HG03060 (cell line): ENCODE data around the gene FSIP2.

Experiments used
- ATAC-seq: cut with Tn5 transposase; IDR thresholded peaks from one replicate; pipeline ENCODE4 v1.9.1; 2021; ENCODE audit warnings: low read depth, moderate number of reproducible peaks; ENCODE audit not compliant: unreplicated experiment

The FSIP2 gene, protein sequence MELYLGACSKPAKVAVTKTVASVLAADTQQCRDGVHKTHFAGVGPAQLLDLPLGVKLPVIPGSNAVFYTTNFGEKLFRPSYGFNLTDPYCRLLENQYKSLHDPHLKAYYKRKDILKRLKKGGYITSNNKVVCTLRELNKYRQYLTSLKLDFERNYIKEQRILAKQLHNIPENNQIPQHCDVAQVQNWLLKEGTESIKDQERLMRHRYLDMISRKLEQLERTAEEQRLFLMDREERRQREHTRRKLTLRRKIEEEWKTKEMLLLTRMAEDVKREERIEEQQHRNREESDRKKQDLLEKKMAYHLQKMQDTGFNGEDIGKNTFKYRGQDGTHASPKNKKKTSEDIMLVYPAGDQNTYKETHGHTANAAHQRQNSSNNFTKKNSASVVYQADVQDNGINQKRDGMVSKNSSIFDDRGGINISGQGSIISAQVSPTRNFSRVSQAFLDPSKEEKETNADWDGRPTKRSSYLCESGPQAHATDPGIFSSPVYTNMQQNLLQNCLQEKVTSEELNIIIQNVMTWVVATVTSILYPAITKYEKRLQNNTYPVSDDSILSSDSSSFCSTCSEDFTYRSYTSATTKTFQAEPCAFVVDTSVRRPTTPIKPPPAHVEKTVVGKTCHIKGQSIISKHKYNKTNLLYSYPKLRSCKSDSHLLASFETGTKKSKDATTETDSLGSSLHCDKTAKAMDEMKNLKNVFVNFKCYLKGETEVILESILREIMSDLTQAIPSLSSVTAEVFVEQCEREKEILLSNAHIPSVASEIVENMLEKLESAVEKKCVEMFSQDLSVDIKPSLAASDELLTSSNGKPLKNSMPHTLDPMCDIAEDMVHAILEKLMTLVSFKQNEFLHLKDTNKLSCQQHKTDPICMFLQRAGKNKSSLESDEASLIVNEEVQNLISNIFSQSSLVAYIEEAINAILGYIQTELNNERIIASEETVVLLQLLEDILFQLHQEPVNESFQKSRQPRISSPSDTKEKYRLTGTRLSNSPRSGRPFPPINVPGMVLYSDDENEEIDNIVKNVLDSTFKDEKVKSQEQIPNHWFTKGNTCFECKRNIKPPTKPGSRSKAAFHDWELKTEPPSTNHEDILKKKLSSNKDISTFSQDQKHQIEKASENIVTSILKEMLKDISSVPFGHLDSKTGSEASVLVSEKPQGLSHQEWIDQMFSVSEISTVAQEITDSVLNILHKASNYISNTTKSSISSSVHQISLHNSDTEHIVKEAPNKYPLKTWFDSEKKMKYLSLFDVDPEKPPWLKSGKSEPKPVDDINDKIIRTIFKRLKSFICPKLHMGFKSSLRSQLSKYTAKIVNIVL (N-terminal part only)

DNA sequence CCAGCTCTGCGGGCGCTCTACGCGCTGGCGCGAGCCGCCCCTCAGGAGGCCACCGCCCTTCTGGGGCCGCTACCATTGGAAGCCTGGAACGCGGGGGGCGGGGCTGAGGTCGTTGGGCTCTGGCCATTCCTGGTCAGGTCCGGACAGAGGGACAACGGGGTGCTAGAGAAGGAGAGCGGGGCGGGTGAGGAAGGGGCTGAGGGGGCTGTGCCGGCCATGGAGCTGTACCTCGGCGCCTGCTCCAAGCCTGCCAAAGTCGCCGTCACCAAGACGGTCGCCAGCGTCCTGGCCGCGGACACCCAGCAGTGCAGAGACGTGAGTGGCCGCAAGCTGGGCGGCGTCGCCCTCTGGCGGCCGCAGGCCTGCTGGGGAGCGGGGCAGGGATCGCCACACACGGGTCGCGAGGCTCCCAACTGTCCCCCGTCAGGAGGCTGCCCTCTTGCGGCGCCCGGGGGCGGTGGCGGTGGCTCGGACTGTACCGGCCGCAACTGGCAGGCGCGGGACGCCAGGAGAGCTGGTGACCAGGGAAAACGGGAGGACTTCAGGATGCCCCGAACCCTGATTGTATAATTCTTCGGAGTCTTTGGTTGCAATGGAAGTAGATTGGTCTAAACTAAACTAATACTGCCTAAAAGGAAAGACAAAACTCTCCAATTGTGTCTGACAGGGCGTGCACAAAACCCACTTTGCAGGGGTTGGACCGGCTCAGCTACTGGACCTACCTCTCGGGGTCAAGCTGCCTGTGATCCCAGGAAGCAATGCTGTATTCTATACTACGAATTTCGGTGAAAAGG is at the start of gene FSIP2:
FSIP2 (plus strand) TSS at position 126 of the 794 bp plus-strand sequence; CDS start at position 217, 91 bp downstream.
- no peak for ATAC-seq

DNA sequence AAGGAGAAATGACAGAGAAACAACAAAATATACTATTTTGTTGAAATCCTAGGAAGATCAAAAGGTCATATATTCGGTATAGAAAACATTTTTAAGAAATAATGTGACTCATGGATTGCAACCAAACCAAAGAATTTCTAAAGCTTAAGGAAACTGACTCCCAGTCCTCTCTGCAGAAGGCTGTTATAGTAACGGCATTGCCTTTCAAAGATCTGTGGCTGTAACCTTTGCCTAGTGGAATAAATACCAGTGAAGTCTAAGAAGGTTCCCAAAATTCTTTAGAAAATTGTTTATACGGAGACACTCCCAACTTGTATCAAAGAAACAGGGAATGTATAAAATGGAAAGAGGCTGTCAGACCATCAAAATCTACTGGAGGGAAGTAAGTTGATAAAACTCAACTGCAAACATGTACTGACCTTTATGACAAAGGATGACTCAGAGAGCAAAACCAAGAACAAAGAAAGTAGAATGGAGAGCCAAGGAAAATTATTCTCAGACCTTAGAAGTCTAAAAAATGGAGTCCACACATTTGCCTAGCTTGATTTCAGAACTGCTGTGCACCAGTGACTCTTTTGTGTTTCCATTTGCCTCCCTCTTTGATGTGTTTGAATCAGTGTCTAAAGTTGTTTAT is 48.6 kb upstream of the FSIP2 start:
- no peak for ATAC-seq

DNA sequence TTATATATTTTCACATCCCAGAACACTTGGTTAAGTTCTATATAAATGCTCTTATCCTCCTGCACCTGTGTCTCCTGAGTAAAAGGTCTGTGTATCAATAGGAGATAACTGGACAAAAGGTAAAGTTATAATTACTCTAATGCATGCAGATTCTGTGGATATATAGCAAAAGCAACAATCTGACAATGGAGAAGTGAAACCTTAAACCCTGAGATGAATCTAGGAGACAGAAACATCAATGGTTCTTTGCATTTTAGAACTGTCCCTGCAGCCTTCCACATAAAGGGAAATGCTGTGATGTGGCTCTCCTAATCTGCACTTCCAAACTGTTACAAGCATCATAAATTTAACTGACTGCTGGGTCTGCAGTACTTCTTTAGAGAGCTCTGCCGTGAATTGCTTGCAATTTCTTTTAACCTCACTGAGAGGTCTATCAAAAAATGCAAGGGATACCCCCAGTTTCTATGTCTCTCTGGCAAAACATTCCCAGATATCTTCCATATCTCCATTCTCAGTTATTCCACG is 42.8 kb upstream of the FSIP2 start:
- no peak for ATAC-seq

DNA sequence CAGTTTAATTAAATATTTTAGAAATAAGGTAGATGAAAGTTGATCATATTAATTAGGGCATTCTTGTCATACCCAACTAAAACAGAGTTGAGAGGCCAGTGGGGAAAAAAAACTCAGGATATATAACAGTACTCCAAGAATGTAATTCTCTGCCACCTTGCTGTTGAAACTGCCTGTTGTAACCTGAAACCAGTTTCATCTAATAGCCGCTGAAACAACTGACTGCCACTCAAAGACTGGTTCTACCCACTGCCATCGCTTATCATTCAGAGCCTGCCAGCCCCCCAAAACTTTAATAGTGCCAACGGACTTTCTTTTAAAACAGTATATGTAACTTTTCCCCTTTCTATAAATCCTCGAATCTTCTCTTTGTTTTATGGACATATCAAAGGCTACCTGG is 37.7 kb upstream of the FSIP2 start:
- ATAC-seq: no peak

DNA sequence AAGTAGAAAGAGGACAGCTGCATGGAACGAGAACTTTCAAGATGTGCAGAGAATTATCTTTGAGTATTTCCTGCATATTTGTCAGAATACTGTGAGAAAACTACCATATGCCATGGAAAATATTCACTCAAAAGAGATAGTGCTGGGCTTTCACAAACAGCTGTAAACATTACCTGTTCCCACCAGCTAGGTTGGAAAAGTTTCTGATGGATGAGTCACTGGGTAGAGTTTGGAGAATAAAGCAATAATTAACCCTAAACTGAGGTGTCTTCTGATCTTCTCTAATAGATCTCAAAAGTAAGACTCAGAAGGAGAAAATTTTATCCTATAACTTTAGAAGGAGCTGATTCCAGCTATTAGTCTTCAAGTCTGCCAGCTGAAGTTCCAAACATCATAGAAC is 3.9 kb upstream of the FSIP2 start:
- ATAC-seq: no peak

DNA sequence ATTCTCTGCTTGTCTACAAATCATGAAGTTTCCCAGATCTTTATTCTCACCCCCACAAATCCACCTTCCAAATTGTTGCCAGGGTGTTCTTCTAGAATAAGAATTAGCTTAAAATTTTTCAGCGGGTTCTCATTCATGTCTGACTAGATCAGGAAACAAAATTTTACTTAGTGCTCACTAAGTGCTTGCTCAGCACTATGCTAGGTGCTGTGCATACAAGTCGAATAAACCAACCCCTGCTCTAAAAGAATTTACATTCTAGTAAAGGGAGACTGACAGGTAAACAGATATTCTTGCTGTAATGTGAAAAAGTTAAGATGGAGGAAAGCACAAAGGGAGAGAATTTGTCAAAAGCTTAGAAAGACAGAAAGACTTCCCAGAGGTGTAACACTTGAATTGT is 2.4 kb upstream of the FSIP2 start:
- ATAC-seq: no peak

DNA sequence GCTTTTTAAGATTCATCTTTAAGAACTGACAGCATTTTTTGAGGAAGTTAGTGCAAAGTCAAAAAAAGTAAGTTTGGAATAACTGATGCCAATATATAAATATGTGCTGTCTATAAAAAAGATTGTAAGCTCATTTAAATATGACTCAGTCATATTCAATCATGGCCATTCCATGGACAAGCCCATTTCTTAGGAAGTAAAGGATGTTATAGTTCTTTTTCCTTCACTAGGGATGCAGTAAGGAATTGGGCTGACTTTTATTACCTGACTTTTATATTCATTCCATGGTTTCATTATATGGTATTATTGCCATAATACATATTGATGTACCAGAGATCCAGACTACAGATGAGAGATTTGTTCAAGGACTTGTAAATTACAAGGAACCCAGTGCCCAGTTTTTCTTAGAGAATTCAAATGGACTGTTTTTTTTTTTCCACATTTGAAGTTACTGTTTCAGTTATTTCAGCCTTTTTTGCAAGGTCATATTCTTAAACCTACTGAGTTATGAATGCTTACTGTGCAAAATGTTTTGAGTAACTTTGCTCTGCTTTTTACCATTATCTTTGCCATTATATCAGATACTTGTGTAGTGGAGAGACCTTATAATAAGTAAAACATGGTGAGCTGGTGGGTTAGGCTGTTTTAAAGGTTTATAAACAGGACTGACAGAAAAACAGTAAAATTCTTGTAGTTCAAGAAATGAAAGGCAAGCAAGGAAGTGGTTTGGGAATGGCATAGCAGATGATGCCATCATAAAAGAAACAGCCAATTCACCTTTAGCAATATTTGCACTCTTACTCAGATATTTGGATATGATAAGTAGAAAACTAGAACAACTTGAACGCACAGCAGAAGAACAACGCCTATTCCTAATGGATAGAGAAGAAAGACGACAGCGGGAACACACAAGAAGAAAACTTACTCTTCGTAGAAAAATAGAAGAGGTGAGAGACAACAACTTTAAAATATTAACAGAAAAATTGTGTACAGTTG is 7.6 kb downstream of the FSIP2 start:
- no peak for ATAC-seq

DNA sequence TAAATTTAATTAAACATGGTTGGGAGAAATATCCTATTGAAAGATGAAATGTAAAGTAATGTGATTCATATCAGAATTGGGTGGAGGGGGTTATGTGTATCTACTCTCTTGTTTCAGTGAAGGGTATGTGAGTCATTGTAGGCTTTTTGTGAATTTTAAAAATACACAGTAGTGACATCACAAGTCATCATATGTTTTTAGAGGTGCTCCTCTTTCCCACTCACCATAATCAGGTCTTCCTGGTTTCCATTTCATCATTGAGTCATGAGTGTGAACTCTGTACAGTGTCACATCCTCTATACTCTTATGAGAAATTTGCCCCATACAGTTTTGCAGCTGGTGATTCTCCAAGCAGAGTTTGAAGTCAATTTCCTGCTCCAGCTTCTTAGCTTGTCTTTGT is 18.8 kb downstream of the FSIP2 start:
- ATAC-seq: no peak

DNA sequence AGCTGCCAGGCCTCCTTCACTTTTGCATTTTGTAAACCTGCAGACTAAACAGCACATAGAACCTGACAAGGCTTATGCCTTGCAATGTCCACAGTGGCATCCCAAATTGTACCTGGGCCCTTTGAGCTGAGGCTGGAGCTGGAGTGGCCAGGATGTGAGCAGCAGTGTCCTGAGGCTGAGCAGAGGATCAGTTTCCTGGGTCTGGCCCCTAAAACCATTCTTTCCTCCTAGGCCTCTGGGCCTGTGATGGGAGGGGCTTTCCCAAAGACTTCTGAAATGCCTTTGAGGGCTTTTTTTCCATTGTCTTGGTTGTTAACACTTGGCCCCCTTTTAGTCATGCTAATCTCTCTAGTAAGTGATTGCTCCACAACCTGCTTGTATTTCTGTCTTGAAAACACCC is 32.8 kb downstream of the FSIP2 start:
- no peak for ATAC-seq

DNA sequence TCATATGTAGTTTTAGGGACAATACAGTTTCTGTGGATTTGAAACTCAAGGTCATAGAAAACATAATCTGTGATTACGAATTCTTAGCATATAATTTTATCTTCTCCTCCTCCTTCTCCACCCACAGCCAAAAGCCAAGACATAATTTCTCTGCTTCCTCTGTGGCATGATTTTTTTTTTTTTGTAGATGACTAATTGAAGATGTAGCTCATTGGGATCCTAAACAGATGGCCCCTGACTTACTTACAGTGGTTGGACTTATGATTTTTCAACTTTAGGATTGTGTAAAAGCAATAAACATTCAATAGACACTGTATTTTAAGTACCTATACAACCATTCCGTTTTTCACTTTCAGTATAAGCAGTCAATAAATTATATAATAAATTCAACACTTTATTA is 42.3 kb downstream of the FSIP2 start:
- no peak for ATAC-seq

DNA sequence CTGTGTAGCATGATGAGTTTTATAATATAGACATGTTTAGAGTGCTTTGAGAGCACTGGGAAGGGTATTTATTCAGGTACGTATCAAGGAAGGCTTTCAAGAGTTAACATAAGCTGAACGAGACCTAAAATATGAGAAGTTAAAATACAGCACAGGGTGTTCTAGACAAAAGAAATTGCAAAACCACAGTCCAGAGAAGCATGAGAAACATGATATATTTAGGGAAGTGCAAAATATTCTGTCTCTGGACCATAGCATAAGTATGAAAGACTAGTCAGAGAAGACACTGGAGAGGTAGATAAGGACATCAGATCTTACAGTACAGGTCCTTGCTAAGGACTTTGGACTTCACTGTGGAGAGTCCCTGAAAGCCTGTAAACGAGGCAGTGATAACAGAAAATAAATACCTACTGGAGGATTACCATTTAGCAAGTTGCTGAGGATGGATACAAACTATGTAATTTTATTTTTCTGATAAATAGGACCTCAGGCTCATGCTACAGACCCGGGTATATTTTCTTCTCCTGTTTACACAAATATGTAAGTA is 43.7 kb downstream of the FSIP2 start:
- ATAC-seq: no peak

DNA sequence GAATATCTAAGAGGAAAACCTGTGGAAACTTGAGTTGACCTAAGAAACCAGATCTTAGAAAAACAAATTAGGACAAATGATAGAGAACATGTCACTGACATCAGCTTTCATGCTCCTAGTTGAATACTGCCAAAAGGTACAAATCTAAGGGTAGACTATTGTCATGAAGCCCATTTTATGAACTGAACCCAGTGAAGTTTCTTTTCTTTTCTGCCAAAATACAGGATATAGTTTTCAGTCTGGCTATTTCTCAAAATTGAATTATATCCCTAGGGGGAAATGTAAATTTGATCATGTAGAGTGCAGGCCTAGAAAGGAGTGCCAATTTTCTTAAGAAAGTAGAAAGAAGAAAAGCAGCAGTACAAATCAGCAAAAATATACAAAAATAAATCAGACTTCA is 46.6 kb downstream of the FSIP2 start:
- no peak for ATAC-seq

DNA sequence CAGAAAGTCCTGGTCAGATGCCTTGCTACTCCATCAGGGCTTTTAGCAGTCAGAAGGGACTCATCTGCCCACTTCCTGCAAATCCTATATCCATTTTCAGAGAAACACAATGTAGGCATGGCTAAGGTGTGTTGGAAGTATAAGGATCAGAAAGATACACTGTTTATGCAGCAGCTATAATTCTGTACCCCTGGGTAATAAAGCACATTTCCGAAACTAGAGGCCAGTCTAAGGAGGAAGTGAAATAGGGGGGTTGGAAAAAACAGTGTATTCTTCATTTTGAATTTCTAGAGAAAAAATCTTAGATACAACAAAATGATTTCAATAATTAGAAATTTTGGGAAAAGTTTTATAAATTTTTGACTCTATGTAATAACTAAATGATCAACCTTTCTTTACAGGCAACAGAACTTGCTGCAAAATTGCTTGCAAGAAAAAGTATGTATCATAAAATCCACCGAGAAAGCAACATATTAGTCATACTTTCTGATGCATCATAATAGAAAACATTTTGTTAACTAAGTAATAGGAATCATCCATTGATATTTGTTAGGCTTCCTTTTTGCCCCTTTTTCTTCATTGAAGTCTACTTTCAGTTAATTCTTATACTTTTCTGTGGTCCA is 47.4 kb downstream of the FSIP2 start:
- peak; percentile 80 for ATAC-seq

DNA sequence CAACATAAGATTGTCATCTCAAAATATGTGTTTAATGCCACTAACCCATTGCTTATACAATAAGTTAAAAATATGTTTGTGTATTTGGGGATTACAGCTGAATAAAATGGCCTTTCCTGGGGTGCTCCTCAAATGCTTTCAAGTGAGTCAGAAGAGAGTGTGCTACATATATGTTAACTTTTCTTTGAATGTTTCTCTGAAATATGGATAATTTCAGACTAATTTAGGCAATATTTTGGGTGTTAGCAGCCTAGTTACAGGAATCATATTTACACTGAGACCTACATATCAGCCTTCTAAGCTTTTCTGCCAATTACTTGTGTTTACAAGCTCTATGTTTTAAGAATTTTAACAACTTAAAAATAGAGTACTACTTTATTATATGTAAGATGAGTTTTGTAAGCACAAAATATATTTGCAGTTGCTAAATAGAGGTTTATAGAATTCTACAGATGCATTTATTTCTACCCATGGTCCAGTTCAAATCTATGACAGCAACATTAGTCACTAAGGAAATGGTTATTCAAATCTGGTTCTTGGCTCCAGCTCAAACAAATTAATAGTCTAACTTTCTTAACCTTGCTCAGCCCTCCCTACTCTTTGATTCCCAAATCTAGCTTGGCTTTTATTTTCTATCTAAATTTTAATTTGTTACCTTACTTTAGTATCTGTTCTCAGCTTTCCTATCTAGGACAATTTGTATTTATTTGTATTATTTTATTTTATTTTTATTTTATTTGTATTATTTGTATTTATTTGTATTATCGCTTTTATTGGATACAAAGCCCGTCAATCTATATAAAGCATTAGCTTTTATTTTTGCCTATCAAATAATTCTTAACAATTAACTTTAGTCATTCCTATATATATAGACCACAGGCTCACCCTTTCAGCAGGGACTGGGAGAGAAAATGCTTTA is 48.9 kb downstream of the FSIP2 start:
- ATAC-seq: no peak

DNA sequence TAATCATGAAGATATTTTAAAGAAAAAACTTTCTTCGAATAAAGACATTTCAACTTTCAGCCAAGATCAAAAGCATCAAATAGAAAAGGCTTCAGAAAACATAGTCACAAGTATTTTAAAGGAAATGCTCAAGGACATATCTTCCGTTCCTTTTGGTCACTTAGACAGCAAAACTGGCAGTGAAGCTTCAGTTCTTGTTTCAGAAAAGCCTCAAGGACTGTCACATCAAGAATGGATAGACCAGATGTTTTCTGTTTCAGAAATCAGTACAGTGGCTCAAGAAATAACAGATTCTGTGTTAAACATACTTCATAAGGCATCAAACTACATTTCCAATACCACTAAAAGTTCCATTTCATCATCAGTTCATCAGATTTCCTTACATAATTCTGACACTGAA is 51.8 kb downstream of the FSIP2 start:
- no peak for ATAC-seq
